GM12892 (cell line): Measurements from ENCODE around the gene DUS3L.
"Not testable (repeated sequence)": the region's sequence is repeated elsewhere in the genome, so short reads cannot be mapped to it uniquely, and the experiment has no call there.

Source experiments
- POLR2A ChIP-seq: IDR thresholded peaks from 2 replicates; pipeline ENCODE4 v1.6.1; 2011; ENCODE audit warnings: low read depth, low read length, control low read depth
- POLR2AphosphoS5 ChIP-seq: IDR thresholded peaks from 2 replicates; pipeline ENCODE4 v1.6.1; 2011; ENCODE audit warnings: low read depth, low read length, control low read depth

GRCh38 chr19:5744999-5745398 lies 46.0 kb downstream of the DUS3L start:
- TF ChIP-seq POLR2A, POLR2AphosphoS5: not testable (repeated sequence)
